ENCODE measurements around the gene PCF11.
"Not testable (repeated sequence)": the region's sequence is repeated elsewhere in the genome, so short reads cannot be mapped to it uniquely, and the experiment has no call there.

The PCF11 gene

GRCh38 chr11:83156996-83157593 lies at the start of gene PCF11:
TSS of gene PCF11 (plus strand) at chr11:83157131. CDS start at chr11:83157440, 309 bp downstream.
- in situ Hi-C loops (cut with MboI; ENCODE audit: low sequenced_read_pairs), result no loop called here

- in situ Hi-C loops (cut with MboI; ENCODE audit: low sequenced_read_pairs), result no loop called here
These were observed 44.0 kb upstream of the PCF11 start for GRCh38 chr11:83112886-83113285.

- in situ Hi-C loops (cut with MboI; ENCODE audit: low sequenced_read_pairs), result no loop called here
These were observed 41.9 kb upstream of the PCF11 start for GRCh38 chr11:83115026-83115425.

GRCh38 chr11:83115551-83115950 lies 41.4 kb upstream of the PCF11 start:
- in situ Hi-C loops (cut with MboI; ENCODE audit: low sequenced_read_pairs), result no loop called here

- in situ Hi-C loops (cut with MboI; ENCODE audit: low sequenced_read_pairs), result no loop called here
These were observed 40.8 kb upstream of the PCF11 start for GRCh38 chr11:83116015-83116641.

- in situ Hi-C loops (cut with MboI; ENCODE audit: low sequenced_read_pairs), result no loop called here
These were observed 38.1 kb upstream of the PCF11 start for GRCh38 chr11:83118814-83119213.

- in situ Hi-C loops (cut with MboI; ENCODE audit: low sequenced_read_pairs), result no loop called here
These were observed 37.7 kb upstream of the PCF11 start for GRCh38 chr11:83119216-83119615.

- in situ Hi-C loops (cut with MboI; ENCODE audit: low sequenced_read_pairs), result no loop called here
These were observed 36.6 kb upstream of the PCF11 start for GRCh38 chr11:83120327-83120726.

GRCh38 chr11:83122050-83122449 lies 34.9 kb upstream of the PCF11 start:
- in situ Hi-C loops (cut with MboI; ENCODE audit: low sequenced_read_pairs), result no loop called here

GRCh38 chr11:83122766-83123165 lies 34.2 kb upstream of the PCF11 start:
- in situ Hi-C loops (cut with MboI; ENCODE audit: low sequenced_read_pairs), result no loop called here

- in situ Hi-C loops (cut with MboI; ENCODE audit: low sequenced_read_pairs), result no loop called here
These were observed 32.1 kb upstream of the PCF11 start for GRCh38 chr11:83124636-83125424.

GRCh38 chr11:83125577-83125976 lies 31.4 kb upstream of the PCF11 start:
- in situ Hi-C loops (cut with MboI; ENCODE audit: low sequenced_read_pairs), result no loop called here

GRCh38 chr11:83127310-83127637 lies 29.7 kb upstream of the PCF11 start:
- in situ Hi-C loops (cut with MboI; ENCODE audit: low sequenced_read_pairs), result no loop called here

- in situ Hi-C loops (cut with MboI; ENCODE audit: low sequenced_read_pairs), result no loop called here
These were observed 24.7 kb upstream of the PCF11 start for GRCh38 chr11:83132191-83132590.

GRCh38 chr11:83133266-83133665 lies 23.7 kb upstream of the PCF11 start:
- in situ Hi-C loops (cut with MboI; ENCODE audit: low sequenced_read_pairs), result not testable (repeated sequence)

- in situ Hi-C loops (cut with MboI; ENCODE audit: low sequenced_read_pairs), result no loop called here
These were observed 17.6 kb upstream of the PCF11 start for GRCh38 chr11:83139310-83139709.

GRCh38 chr11:83140691-83141455 lies 16.1 kb upstream of the PCF11 start:
- in situ Hi-C loops (cut with MboI; ENCODE audit: low sequenced_read_pairs), result no loop called here

GRCh38 chr11:83147895-83148294 lies 9.0 kb upstream of the PCF11 start:
- in situ Hi-C loops (cut with MboI; ENCODE audit: low sequenced_read_pairs), result no loop called here

- in situ Hi-C loops (cut with MboI; ENCODE audit: low sequenced_read_pairs), result no loop called here
These were observed 6.5 kb upstream of the PCF11 start for GRCh38 chr11:83150450-83150849.

GRCh38 chr11:83151274-83151977 lies 5.5 kb upstream of the PCF11 start:
- in situ Hi-C loops (cut with MboI; ENCODE audit: low sequenced_read_pairs), result no loop called here

GRCh38 chr11:83152264-83152663 lies 4.7 kb upstream of the PCF11 start:
- in situ Hi-C loops (cut with MboI; ENCODE audit: low sequenced_read_pairs), result no loop called here

All from hTERT RPE-1 (cell line).